ENCODE measurements around the gene SIX2.

DNA sequence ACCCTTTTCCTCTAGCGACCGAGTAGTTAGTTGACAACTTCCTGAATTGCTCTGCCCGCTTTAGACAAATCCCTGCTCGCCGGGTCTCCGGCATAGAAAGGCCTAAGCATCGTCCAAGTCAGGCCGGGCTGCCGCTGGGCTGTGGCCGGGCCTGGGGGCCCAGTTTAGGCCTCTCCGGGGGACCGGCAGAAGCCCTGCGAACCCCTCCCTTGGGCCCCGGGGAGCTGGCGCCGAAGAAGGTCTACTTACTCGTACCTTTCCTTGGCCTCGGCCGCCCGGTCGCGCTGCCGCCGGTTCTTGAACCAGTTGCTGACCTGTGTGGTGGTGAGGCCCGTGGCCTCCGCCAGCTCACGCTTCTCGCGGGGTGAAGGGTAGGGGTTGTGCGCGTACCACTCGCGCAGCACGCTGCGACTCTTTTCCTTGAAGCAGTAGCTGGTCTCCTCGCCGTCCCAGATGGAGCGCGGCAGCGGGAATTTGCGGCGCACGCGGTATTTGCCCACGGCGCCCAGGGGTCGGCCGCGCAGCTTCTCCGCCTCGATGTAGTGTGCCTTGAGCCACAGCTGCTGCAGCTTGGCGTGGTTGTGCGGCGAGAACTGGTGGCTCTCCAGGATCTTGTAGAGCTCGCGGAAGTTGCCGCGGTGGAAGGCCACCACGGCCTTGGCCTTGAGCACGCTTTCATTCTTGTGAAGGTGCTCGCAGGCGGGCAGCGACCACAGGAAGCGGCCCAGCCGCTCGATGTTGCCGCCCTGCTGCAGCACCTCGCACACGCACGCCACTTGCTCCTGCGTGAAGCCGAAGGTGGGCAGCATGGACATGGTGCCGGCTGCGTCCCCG, 739 bp downstream of the SIX2 start:
- TF ChIP-seq, protein P1, sequence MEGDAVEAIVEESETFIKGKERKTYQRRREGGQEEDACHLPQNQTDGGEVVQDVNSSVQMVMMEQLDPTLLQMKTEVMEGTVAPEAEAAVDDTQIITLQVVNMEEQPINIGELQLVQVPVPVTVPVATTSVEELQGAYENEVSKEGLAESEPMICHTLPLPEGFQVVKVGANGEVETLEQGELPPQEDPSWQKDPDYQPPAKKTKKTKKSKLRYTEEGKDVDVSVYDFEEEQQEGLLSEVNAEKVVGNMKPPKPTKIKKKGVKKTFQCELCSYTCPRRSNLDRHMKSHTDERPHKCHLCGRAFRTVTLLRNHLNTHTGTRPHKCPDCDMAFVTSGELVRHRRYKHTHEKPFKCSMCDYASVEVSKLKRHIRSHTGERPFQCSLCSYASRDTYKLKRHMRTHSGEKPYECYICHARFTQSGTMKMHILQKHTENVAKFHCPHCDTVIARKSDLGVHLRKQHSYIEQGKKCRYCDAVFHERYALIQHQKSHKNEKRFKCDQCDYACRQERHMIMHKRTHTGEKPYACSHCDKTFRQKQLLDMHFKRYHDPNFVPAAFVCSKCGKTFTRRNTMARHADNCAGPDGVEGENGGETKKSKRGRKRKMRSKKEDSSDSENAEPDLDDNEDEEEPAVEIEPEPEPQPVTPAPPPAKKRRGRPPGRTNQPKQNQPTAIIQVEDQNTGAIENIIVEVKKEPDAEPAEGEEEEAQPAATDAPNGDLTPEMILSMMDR (IDR thresholded peaks at IDR 0.05), result no peak
- TF ChIP-seq POLR2AphosphoS5 (IDR thresholded peaks at IDR 0.05) (no peak), POLR2A (IDR thresholded peaks at IDR 0.05) (no peak), EP300 (IDR thresholded peaks at IDR 0.05) (no peak)
